Astrocyte of the spinal cord (primary cell): ENCODE results near the gene ERI3.

ENCODE experiments used
- DNase-seq: peaks from one replicate; pipeline ENCODE4 v3.0.0; 2011; ENCODE audit warnings: low read depth, low spot score
- H3K4me3 ChIP-seq: 2 replicates; pipeline ENCODE4 v1.5.1; 2011; ENCODE audit warnings: low read depth, mild to moderate bottlenecking, low read length, moderate library complexity
- CTCF ChIP-seq: IDR thresholded peaks from 2 replicates; pipeline ENCODE4 v1.5.1; 2012; ENCODE audit warnings: low read depth, mild to moderate bottlenecking, low read length, inconsistent platforms
- in situ Hi-C: cut with HindIII; loops from 2 replicates; pipeline ENCODE4 v1.10.0; 2017; ENCODE audit warnings: low sequenced_read_pairs

The ERI3 gene

GRCh38 chr1:44377925-44378784 is 23.1 kb upstream of the ERI3 start:
- H3K4me3 ChIP-seq = no peak overlapping the region
- in situ Hi-C loops = no loop called here
- DNase-seq = peak; percentile 46

GRCh38 chr1:44375547-44375946 is 20.5 kb upstream of the ERI3 start:
- H3K4me3 ChIP-seq = no peak overlapping the region
- in situ Hi-C loops = no loop called here
- TF ChIP-seq CTCF = no peak
- no peak for DNase-seq

More at GRCh38 chr1:44377925-44378784, 23.1 kb upstream of the ERI3 start:
- peak; percentile 80 for TF ChIP-seq CTCF

GRCh38 chr1:44371206-44371605 is 16.1 kb upstream of the ERI3 start:
- no peak for DNase-seq
- no peak for TF ChIP-seq CTCF
- no peak overlapping the region for H3K4me3 ChIP-seq
- in situ Hi-C loops = no loop called here

- no peak overlapping the region for H3K4me3 ChIP-seq
- no peak for DNase-seq
- TF ChIP-seq CTCF = no peak
- in situ Hi-C loops = no loop called here
These were observed 13.6 kb upstream of the ERI3 start for GRCh38 chr1:44368471-44369151.

GRCh38 chr1:44367944-44368343 is 12.9 kb upstream of the ERI3 start:
- in situ Hi-C loops = no loop called here
- H3K4me3 ChIP-seq = no peak overlapping the region
- TF ChIP-seq CTCF = no peak
- no peak for DNase-seq

- H3K4me3 ChIP-seq = no peak overlapping the region
- DNase-seq = no peak
- in situ Hi-C loops = no loop called here
- TF ChIP-seq CTCF = no peak
These were observed 11.4 kb upstream of the ERI3 start for GRCh38 chr1:44366371-44366975.
